RWPE2 (cell line): ENCODE measurements around the gene ACE.
A peak's percentile ranks its signal among the peaks of the same experiment; 100 is the strongest.

ENCODE experiments used
- ATAC-seq: fragments of 200-7000 bp; cut with Tn5 transposase; 3 replicates; pipeline ENCODE4 v1.9.1; 2021; ENCODE audit warnings: low read depth
- DNase-seq: peaks from one replicate; pipeline ENCODE4 v3.0.0-alpha.2; 2020; ENCODE audit warnings: low spot score
- H3K27ac ChIP-seq: fragments of 450-650 bp; 2 replicates; pipeline ENCODE4 v1.5.1; 2017; ENCODE audit warnings: mild to moderate bottlenecking; ENCODE audit not compliant: poor library complexity, severe bottlenecking
- H3K27me3 ChIP-seq: fragments of 250-450 bp; sonication (Bioruptor Pico); 2 replicates; pipeline ENCODE4 v1.5.1; 2021; ENCODE audit warnings: mild to moderate bottlenecking, moderate library complexity; ENCODE audit not compliant: insufficient read depth, poor library complexity, severe bottlenecking
- H3K36me3 ChIP-seq: fragments of 250-450 bp; sonication (Bioruptor Pico); 2 replicates; pipeline ENCODE4 v1.5.1; 2020; ENCODE audit warnings: low read depth, mild to moderate bottlenecking, moderate library complexity
- H3K4me1 ChIP-seq: fragments of 250-450 bp; sonication (Bioruptor Pico); 2 replicates; pipeline ENCODE4 v1.5.1; 2021; ENCODE audit warnings: mild to moderate bottlenecking, moderate library complexity; ENCODE audit not compliant: insufficient read depth, poor library complexity, severe bottlenecking
- H3K4me3 ChIP-seq: fragments of 250-450 bp; sonication (Bioruptor Pico); 2 replicates; pipeline ENCODE4 v1.5.1; 2021; ENCODE audit warnings: mild to moderate bottlenecking, moderate library complexity; ENCODE audit not compliant: severe bottlenecking
- H3K9me3 ChIP-seq: fragments of 250-450 bp; sonication (Bioruptor Pico); 2 replicates; pipeline ENCODE4 v1.5.1; 2021; ENCODE audit warnings: mild to moderate bottlenecking, moderate library complexity; ENCODE audit not compliant: severe bottlenecking
- TF ChIP-seq, protein P1 (sequence below): fragments of 450-650 bp; IDR thresholded peaks from one replicate; pipeline ENCODE4 v1.5.1; 2017; ENCODE audit warnings: mild to moderate bottlenecking, moderate library complexity; ENCODE audit not compliant: poor library complexity, severe bottlenecking

ACE gene

DNA sequence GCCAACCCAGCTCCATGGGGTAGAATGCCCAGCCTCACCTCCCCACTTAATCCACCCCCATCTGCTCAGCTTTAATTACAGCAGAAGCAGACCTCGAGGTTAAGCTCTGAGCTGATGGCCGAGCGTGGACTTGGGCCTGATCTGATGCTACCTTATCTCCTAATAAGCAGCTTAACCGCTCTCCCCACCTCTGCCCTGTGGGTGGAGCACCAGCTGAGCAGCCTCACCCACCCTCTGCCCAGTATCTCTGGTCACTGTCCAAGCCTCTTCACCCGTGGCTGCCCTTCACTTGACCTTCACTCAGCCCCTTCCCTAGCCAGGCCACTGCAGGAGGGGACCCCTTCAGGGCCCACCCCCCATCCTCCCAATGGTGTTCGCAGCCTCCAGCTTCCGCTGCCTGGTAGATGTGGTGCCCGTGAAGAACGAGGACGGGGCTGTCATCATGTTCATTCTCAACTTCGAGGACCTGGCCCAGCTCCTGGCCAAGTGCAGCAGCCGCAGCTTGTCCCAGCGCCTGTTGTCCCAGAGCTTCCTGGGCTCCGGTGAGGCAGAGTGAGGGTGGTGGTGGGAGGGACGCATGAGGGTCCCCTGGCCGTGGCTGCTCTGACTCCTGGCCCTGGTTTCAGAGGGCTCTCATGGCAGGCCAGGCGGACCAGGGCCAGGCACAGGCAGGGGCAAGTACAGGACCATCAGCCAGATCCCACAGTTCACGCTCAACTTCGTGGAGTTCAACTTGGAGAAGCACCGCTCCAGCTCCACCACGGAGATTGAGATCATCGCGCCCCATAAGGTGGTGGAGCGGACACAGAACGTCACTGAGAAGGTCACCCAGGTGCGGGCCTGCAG is 53.1 kb downstream of the ACE start:
- Histone ChIP-seq H3K36me3 (no peaks in the 10 kb centered on the region), H3K27ac (no peak overlapping the region), H3K4me1 (no peaks in the 10 kb centered on the region), H3K4me3 (no peak overlapping the region), H3K9me3 (no peaks in the 10 kb centered on the region), H3K27me3 (no peaks in the 10 kb centered on the region)
- TF ChIP-seq, protein P1, sequence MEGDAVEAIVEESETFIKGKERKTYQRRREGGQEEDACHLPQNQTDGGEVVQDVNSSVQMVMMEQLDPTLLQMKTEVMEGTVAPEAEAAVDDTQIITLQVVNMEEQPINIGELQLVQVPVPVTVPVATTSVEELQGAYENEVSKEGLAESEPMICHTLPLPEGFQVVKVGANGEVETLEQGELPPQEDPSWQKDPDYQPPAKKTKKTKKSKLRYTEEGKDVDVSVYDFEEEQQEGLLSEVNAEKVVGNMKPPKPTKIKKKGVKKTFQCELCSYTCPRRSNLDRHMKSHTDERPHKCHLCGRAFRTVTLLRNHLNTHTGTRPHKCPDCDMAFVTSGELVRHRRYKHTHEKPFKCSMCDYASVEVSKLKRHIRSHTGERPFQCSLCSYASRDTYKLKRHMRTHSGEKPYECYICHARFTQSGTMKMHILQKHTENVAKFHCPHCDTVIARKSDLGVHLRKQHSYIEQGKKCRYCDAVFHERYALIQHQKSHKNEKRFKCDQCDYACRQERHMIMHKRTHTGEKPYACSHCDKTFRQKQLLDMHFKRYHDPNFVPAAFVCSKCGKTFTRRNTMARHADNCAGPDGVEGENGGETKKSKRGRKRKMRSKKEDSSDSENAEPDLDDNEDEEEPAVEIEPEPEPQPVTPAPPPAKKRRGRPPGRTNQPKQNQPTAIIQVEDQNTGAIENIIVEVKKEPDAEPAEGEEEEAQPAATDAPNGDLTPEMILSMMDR: no peak
- ATAC-seq (no peak), DNase-seq (no peak)

DNA sequence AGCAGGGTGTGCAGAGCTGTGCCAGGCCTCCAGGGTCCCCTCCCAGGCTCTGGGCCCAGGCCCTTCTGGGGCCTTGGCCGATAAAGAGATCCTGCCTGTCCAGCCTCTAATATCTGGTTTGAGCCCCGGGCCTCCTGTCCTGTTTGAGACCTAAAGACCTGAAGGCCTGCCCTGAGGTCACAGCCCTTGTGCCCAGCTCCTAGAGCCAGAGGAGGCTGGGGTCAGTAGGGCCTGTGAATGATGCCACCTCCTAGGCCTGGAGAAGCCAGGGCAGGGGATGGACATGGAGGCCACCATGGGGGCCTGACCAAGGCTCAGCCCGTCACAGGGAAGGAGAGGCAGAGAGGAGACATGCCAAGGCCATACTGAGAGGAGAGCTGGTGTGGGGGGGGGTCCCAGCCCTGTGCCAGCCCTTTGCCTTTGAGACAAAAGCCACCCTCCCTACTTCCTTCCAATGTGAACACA is 53.7 kb downstream of the ACE start:
- DNase-seq (no peak), ATAC-seq (no peak)
- Histone ChIP-seq H3K9me3 (no peaks in the 10 kb centered on the region), H3K36me3 (no peaks in the 10 kb centered on the region), H3K27me3 (no peaks in the 10 kb centered on the region), H3K27ac (no peak overlapping the region), H3K4me3 (no peak overlapping the region), H3K4me1 (no peaks in the 10 kb centered on the region)
- TF ChIP-seq, protein P1: no peak

DNA sequence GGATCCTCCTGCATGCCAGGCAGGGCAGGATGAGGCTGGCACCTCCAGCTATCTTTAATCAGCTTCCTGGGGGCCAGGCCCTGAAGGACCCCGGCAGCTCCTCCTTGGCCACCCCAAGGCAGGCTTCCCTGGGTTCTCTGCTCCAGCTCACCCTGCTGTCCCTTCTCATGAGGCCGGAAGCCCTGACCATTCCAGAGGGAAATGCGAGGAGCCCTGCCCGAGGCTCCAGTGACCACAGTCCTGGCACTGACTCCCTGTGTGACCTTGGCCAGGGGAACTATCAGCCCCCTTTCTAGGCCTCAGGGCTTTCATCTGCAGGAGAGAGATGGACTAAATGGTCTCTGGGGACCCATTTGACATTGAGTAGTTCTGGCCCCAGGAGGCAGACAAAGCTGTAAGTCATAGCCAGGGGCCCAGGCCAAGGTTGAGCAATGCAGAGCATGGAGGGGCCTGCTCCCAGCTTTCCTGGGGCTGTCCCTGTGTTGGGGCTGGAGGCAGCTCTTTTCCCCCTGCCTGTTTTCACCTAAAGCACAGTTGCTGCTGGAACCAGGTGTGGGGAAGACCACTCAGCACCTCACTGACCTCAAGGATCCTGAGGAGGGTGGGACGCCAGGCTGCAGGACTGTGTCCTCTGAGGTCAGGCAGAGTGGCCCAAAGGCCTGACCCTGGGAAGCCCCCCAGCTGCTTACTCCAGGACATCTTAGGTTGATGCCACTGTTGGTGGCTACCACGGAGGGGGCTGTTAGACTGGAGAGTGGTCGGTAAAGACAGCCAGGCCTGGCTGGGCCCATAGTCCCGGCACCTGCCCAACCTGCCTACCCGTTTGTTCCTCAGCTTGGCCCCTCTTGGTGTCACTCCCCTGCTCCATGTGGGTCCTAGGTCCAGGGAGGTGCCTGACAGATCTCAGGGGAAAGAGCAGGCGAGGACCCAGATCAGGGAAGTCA is 54.4 kb downstream of the ACE start:
- TF ChIP-seq, protein P1: no peak
- DNase-seq: no peak

DNA sequence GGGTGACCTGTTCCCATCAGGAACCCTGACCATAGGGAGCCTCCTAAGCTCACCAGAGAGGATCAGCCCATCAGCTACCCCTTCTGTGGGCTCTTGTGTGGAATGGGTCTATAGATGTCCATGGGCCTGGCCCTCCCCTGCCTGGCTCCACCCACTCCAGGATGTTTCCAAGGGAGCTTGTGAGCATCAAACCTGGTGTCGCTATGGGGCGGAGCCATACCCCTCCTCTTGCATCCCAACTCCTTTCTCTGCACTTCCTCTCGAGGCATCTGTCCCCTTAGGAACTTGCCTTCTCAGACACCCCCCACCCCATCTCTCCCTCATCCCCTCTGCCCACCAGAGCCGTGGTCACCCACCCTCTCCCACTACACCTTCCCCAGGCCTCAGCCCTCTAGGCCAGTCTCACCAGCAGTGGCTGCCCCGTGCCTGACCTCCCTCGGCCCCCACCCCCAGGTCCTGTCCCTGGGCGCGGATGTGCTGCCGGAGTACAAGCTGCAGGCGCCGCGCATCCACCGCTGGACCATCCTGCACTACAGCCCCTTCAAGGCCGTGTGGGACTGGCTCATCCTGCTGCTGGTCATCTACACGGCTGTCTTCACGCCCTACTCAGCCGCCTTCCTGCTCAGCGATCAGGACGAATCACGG is 56.7 kb downstream of the ACE start:
- ATAC-seq (no peak), DNase-seq (peak; percentile 71)
- H3K4me3 ChIP-seq: no peak overlapping the region
- H3K27ac ChIP-seq: no peak overlapping the region
- TF ChIP-seq, protein P1: no peak
- no peaks in the 10 kb centered on the region for H3K9me3 ChIP-seq
- peaks cover 10% of the 10 kb centered on the region for H3K27me3 ChIP-seq
- H3K36me3 ChIP-seq: no peaks in the 10 kb centered on the region
- H3K4me1 ChIP-seq: no peaks in the 10 kb centered on the region

More for the DNA sequence above, 54.4 kb downstream of the ACE start:
- Histone ChIP-seq H3K9me3 (no peaks in the 10 kb centered on the region), H3K27ac (no peak overlapping the region), H3K27me3 (no peaks in the 10 kb centered on the region), H3K4me3 (no peak overlapping the region), H3K36me3 (no peaks in the 10 kb centered on the region), H3K4me1 (no peaks in the 10 kb centered on the region)
- ATAC-seq: no peak
